ENCODE measurements around the gene HEXIM1. TPM values are rescaled to one million over a fixed set of nuclear protein-coding genes. Genes with fewer than 3 reads are reported as not detected.

The HEXIM1 gene
- total RNA-seq, 1 experiment from 2014 or later: 57.2 TPM

- no peak overlapping the region for H3K4me3 Mint-ChIP-seq (ENCODE audit: low read depth, unreplicated experiment)
- BruUV-seq (replicated peaks): no TSS peak
- H3K4me1 Mint-ChIP-seq (ENCODE audit: low read depth, unreplicated experiment): peaks cover 25% of the 10 kb centered on the region
- intact Hi-C loops (cut with micrococcal nuclease; ENCODE audit: unreplicated experiment): loop anchor here (10.0 kb wide), 1 partner anchor 240 kb away; no protein-coding TSS in a partner anchor
- H3K9me3 Mint-ChIP-seq (ENCODE audit: low read depth, unreplicated experiment): no peaks in the 10 kb centered on the region
- H3K27me3 Mint-ChIP-seq (ENCODE audit: unreplicated experiment): peaks cover 14% of the 10 kb centered on the region
- H3K36me3 Mint-ChIP-seq (ENCODE audit: insufficient read depth, unreplicated experiment): peaks cover 52% of the 10 kb centered on the region
- DNase-seq: no peak
- CTCF ChIA-PET: interaction anchor here (0.5 to 2.1 kb wide), 3 partner anchors 9 to 303 kb away, joined by 3 to 10 read pairs (median 4); partner anchors contain the start of gene ACBD4
- TF ChIP-seq, protein P1, sequence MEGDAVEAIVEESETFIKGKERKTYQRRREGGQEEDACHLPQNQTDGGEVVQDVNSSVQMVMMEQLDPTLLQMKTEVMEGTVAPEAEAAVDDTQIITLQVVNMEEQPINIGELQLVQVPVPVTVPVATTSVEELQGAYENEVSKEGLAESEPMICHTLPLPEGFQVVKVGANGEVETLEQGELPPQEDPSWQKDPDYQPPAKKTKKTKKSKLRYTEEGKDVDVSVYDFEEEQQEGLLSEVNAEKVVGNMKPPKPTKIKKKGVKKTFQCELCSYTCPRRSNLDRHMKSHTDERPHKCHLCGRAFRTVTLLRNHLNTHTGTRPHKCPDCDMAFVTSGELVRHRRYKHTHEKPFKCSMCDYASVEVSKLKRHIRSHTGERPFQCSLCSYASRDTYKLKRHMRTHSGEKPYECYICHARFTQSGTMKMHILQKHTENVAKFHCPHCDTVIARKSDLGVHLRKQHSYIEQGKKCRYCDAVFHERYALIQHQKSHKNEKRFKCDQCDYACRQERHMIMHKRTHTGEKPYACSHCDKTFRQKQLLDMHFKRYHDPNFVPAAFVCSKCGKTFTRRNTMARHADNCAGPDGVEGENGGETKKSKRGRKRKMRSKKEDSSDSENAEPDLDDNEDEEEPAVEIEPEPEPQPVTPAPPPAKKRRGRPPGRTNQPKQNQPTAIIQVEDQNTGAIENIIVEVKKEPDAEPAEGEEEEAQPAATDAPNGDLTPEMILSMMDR (IDR thresholded peaks at IDR 0.05; ENCODE audit: unreplicated experiment): no peak
- H3K27ac Mint-ChIP-seq (ENCODE audit: unreplicated experiment): peak overlapping the region; percentile 30
Observed at GRCh38 chr17:45144199-45145034, 3.9 kb upstream of the HEXIM1 start.

DNA sequence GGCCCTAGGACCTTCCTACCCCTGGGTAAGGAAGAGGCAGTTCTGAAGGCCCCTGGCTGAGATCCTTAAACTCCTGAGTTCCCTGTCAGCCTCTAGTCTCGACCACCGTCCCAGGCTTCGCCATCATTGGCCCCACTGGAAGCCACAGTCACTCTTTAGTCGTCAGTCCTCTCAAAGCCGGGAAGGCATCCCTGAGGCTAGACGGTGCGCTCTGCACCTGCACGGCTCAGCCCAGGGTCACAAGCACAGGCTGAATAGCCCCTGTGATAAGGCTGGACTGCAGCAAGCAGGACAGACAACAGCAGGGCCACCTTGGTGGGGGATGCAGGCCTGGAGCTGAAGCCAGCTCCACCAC, 3.3 kb upstream of the HEXIM1 start:
- BruUV-seq (replicated peaks): no TSS peak
- TF ChIP-seq, protein P1 (IDR thresholded peaks at IDR 0.05; ENCODE audit: unreplicated experiment): no peak
- Mint-ChIP-seq H3K4me3 (ENCODE audit: low read depth, unreplicated experiment) (no peak overlapping the region), H3K27me3 (ENCODE audit: unreplicated experiment) (peaks cover 14% of the 10 kb centered on the region), H3K27ac (ENCODE audit: unreplicated experiment) (peak overlapping the region; percentile 30), H3K9me3 (ENCODE audit: low read depth, unreplicated experiment) (no peaks in the 10 kb centered on the region), H3K36me3 (ENCODE audit: insufficient read depth, unreplicated experiment) (peaks cover 56% of the 10 kb centered on the region), H3K4me1 (ENCODE audit: low read depth, unreplicated experiment) (peaks cover 25% of the 10 kb centered on the region)
- intact Hi-C loops (cut with micrococcal nuclease; ENCODE audit: unreplicated experiment): loop anchor here (10.0 kb wide), 1 partner anchor 240 kb away; no protein-coding TSS in a partner anchor
- DNase-seq: no peak
- CTCF ChIA-PET: interaction anchor here (2.1 kb wide), 1 partner anchor 10 kb away, joined by 10 read pairs; the partner anchor contains the start of gene ACBD4

GRCh38 chr17:45146166-45146565, 2.1 kb upstream of the HEXIM1 start:
- H3K4me1 Mint-ChIP-seq (ENCODE audit: low read depth, unreplicated experiment): peaks cover 30% of the 10 kb centered on the region
- peak overlapping the region; percentile 98 for H3K4me3 Mint-ChIP-seq (ENCODE audit: low read depth, unreplicated experiment)
- intact Hi-C loops (cut with micrococcal nuclease; ENCODE audit: unreplicated experiment): loop anchor here (10.0 kb wide), 1 partner anchor 239 kb away; no protein-coding TSS in a partner anchor
- no TSS peak for BruUV-seq (replicated peaks)
- TF ChIP-seq, protein P1 (IDR thresholded peaks at IDR 0.05; ENCODE audit: unreplicated experiment): no peak
- H3K27me3 Mint-ChIP-seq (ENCODE audit: unreplicated experiment): peaks cover 14% of the 10 kb centered on the region
- no peaks in the 10 kb centered on the region for H3K9me3 Mint-ChIP-seq (ENCODE audit: low read depth, unreplicated experiment)
- no peak for DNase-seq
- CTCF ChIA-PET: interaction anchor here (0.8 to 7.8 kb wide), 2 partner anchors 10 to 16 kb away, joined by 3 to 197 read pairs; partner anchors contain the start of genes ACBD4 and HEXIM2
- peak overlapping the region; percentile 100 for H3K27ac Mint-ChIP-seq (ENCODE audit: unreplicated experiment)
- H3K36me3 Mint-ChIP-seq (ENCODE audit: insufficient read depth, unreplicated experiment): peaks cover 67% of the 10 kb centered on the region

GRCh38 chr17:45146592-45146889, 1.7 kb upstream of the HEXIM1 start:
- CTCF ChIA-PET: interaction anchor here (0.8 to 7.8 kb wide), 2 partner anchors 11 to 15 kb away, joined by 3 to 197 read pairs; partner anchors contain the start of genes ACBD4 and HEXIM2
- Mint-ChIP-seq H3K4me1 (ENCODE audit: low read depth, unreplicated experiment) (peaks cover 34% of the 10 kb centered on the region), H3K36me3 (ENCODE audit: insufficient read depth, unreplicated experiment) (peaks cover 71% of the 10 kb centered on the region), H3K27ac (ENCODE audit: unreplicated experiment) (peak overlapping the region; percentile 100), H3K9me3 (ENCODE audit: low read depth, unreplicated experiment) (no peaks in the 10 kb centered on the region), H3K27me3 (ENCODE audit: unreplicated experiment) (peaks cover 14% of the 10 kb centered on the region), H3K4me3 (ENCODE audit: low read depth, unreplicated experiment) (peak overlapping the region; percentile 98)
- intact Hi-C loops (cut with micrococcal nuclease; ENCODE audit: unreplicated experiment): loop anchor here (10.0 kb wide), 1 partner anchor 238 kb away; no protein-coding TSS in a partner anchor
- DNase-seq: no peak
- TF ChIP-seq, protein P1 (IDR thresholded peaks at IDR 0.05; ENCODE audit: unreplicated experiment): no peak
- BruUV-seq (replicated peaks): no TSS peak

Measured in Calu3 (cell line).